H1 (cell line): Measurements from ENCODE around the gene PMF1. TPM values are rescaled to one million over a fixed set of nuclear protein-coding genes. Genes with fewer than 3 reads are reported as not detected.

Experiments
- CTCF ChIA-PET: fragments of 300-600 bp; sonication (Branson Sonifier 250); formaldehyde crosslinking; loops from one replicate; lab custom pipeline; 2021; ENCODE audit not compliant: partially characterized antibody; lab: Charles Lee
- POLR2A ChIA-PET: fragments of 300-600 bp; sonication (Branson Sonifier 250); formaldehyde crosslinking; loops from one replicate; lab custom pipeline; 2021; ENCODE audit warnings: inconsistent platforms; ENCODE audit not compliant: partially characterized antibody; lab: Charles Lee
- DNase-seq, 2 experiments: peaks; one replicate each; pipeline versions ENCODE4 v3.0.0 to v3.0.0-alpha.2; 2010 to 2022; ENCODE audit warnings: low spot score in 2 of 2, low read depth in 1 of 2, mixed read lengths in 1 of 2
- FAIRE-seq: peaks from 2 replicates; lab custom pipeline; 2011; peaks lifted over from hg19 to GRCh38; lab: Jason Lieb, UNC
- H2AFZ ChIP-seq: 2 replicates; pipeline ENCODE4 v1.8.1; 2012; ENCODE audit warnings: low read length, inconsistent platforms
- H2AK5ac ChIP-seq: 2 replicates; pipeline ENCODE4 v1.6.1; 2013; ENCODE audit warnings: low read depth, low read length
- H2BK120ac ChIP-seq: replicated peaks from 2 replicates; pipeline ENCODE3; 2013; ENCODE audit warnings: low read depth, low read length, inconsistent platforms
- H2BK12ac ChIP-seq: 2 replicates; pipeline ENCODE4 v1.6.1; 2013; ENCODE audit warnings: low read depth, low read length
- H2BK15ac ChIP-seq: 2 replicates; pipeline ENCODE4 v1.6.1; 2013; ENCODE audit warnings: low read length
- H2BK20ac ChIP-seq: 2 replicates; pipeline ENCODE4 v1.6.1; 2013; ENCODE audit warnings: low read length
- H2BK5ac ChIP-seq: 2 replicates; pipeline ENCODE4 v1.6.1; 2013; ENCODE audit warnings: low read depth, low read length
- H3K14ac ChIP-seq: 2 replicates; pipeline ENCODE4 v1.6.1; 2013; ENCODE audit warnings: inconsistent platforms; ENCODE audit not compliant: insufficient read length
- H3K18ac ChIP-seq: 2 replicates; pipeline ENCODE4 v1.6.1; 2013; ENCODE audit warnings: low read length; ENCODE audit errors: extremely low read depth
- H3K23ac ChIP-seq: 2 replicates; pipeline ENCODE4 v1.6.1; 2013; ENCODE audit warnings: inconsistent platforms; ENCODE audit not compliant: insufficient read length
- H3K23me2 ChIP-seq: 2 replicates; pipeline ENCODE4 v1.6.1; 2013; ENCODE audit warnings: low read depth, low read length
- H3K27ac ChIP-seq: 2 replicates; pipeline ENCODE4 v1.6.1; 2011; ENCODE audit warnings: low read depth, low read length, inconsistent platforms
- H3K27me3 ChIP-seq, 4 experiments: replicated peaks in 1 of 4; 1 replicate in 1 of 4; 2 replicates in 3 of 4; pipeline versions ENCODE4 v1.6.1 to v1.8.1; 2011 to 2013; ENCODE audit warnings: low read length in 3 of 4, mild to moderate bottlenecking in 3 of 4, inconsistent platforms in 2 of 4, mixed read lengths in 2 of 4, moderate library complexity in 1 of 4; ENCODE audit not compliant: control insufficient read depth in 3 of 4, insufficient read depth in 3 of 4; ENCODE audit errors: extremely low read depth in 1 of 4
- H3K36me3 ChIP-seq, 4 experiments: 2 replicates each; pipeline versions ENCODE4 v1.6.1 to v1.8.1; 2011 to 2013; ENCODE audit warnings: mild to moderate bottlenecking in 4 of 4, low read length in 3 of 4, moderate library complexity in 2 of 4, control low read depth in 1 of 4, inconsistent platforms in 1 of 4; ENCODE audit not compliant: insufficient read depth in 4 of 4, control insufficient read depth in 2 of 4
- H3K4ac ChIP-seq: replicated peaks from 2 replicates; pipeline ENCODE3; 2013; ENCODE audit warnings: low read length, low read depth, mixed read lengths, inconsistent platforms; ENCODE audit not compliant: insufficient read length
- H3K4me1 ChIP-seq, 4 experiments: replicated peaks in 1 of 4; 1 replicate in 1 of 4; 2 replicates in 3 of 4; pipeline versions ENCODE4 v1.6.1 to v1.8.1; 2011 to 2013; ENCODE audit warnings: low read length in 3 of 4, inconsistent platforms in 2 of 4, mixed read lengths in 1 of 4; ENCODE audit not compliant: insufficient read depth in 4 of 4, control insufficient read depth in 3 of 4
- H3K4me2 ChIP-seq, 2 experiments: 2 replicates each; pipeline versions ENCODE4 v1.6.1 to v1.8.1; 2011 to 2013; ENCODE audit warnings: low read depth in 2 of 2, low read length in 2 of 2, control low read depth in 1 of 2, inconsistent platforms in 1 of 2, mild to moderate bottlenecking in 1 of 2; ENCODE audit not compliant: insufficient read depth in 1 of 2
- H3K4me3 ChIP-seq, 4 experiments: fragments of 200-600, 300-600 bp in 1 of 4; sonication (generic), shearing (Covaris generic), sonication (Bioruptor Twin) in 1 of 4; 2 replicates each; pipeline versions ENCODE4 v1.5.1 to v1.8.1; 2011 to 2016; ENCODE audit warnings: low read length in 4 of 4, low read depth in 3 of 4, control low read depth in 2 of 4, inconsistent platforms in 2 of 4, mild to moderate bottlenecking in 2 of 4, mixed read lengths in 1 of 4, moderate library complexity in 1 of 4; ENCODE audit not compliant: insufficient read depth in 2 of 4; ENCODE audit errors: extremely low read depth in 1 of 4
- H3K56ac ChIP-seq: replicated peaks from 2 replicates; pipeline ENCODE3; 2013; ENCODE audit warnings: low read depth, mild to moderate bottlenecking, mixed read lengths, low read length, inconsistent platforms; ENCODE audit not compliant: insufficient read length
- H3K79me1 ChIP-seq: 2 replicates; pipeline ENCODE4 v1.6.1; 2013; ENCODE audit warnings: low read depth, low read length, control low read depth
- H3K79me2 ChIP-seq, 2 experiments: 2 replicates each; pipeline versions ENCODE4 v1.6.1 to v1.8.1; 2012 to 2013; ENCODE audit warnings: low read length in 2 of 2, mild to moderate bottlenecking in 2 of 2, inconsistent platforms in 1 of 2; ENCODE audit not compliant: insufficient read depth in 2 of 2, control insufficient read depth in 1 of 2
- H3K9ac ChIP-seq, 4 experiments: replicated peaks in 1 of 4; 1 replicate in 1 of 4; 2 replicates in 3 of 4; pipeline versions ENCODE4 v1.6.1 to v1.8.1; 2011 to 2013; ENCODE audit warnings: low read depth in 3 of 4, low read length in 3 of 4, control low read depth in 2 of 4, mild to moderate bottlenecking in 2 of 4, moderate library complexity in 2 of 4, inconsistent platforms in 1 of 4; ENCODE audit errors: extremely low read depth in 1 of 4
- H3K9me3 ChIP-seq, 2 experiments: 2 replicates each; pipeline versions ENCODE4 v1.6.1 to v1.8.1; 2012 to 2013; ENCODE audit warnings: mild to moderate bottlenecking in 2 of 2, moderate library complexity in 2 of 2, control low read depth in 1 of 2, inconsistent platforms in 1 of 2, low read depth in 1 of 2, low read length in 1 of 2, mixed read lengths in 1 of 2; ENCODE audit not compliant: insufficient read depth in 2 of 2
- H4K20me1 ChIP-seq, 2 experiments: replicated peaks in 1 of 2; 2 replicates each; pipeline versions ENCODE3 to v1.8.1; 2011 to 2013; ENCODE audit warnings: inconsistent platforms in 2 of 2, low read length in 2 of 2, mild to moderate bottlenecking in 1 of 2; ENCODE audit not compliant: insufficient read depth in 2 of 2, control insufficient read depth in 1 of 2
- H4K5ac ChIP-seq: 2 replicates; pipeline ENCODE4 v1.6.1; 2013; ENCODE audit warnings: low read length, low read depth, mixed read lengths, inconsistent platforms; ENCODE audit not compliant: insufficient read length
- H4K8ac ChIP-seq: 2 replicates; pipeline ENCODE4 v1.8.0; 2013; ENCODE audit warnings: mild to moderate bottlenecking, moderate library complexity, low read length, inconsistent platforms; ENCODE audit not compliant: insufficient read depth; ENCODE audit errors: extremely low read depth
- H4K91ac ChIP-seq: replicated peaks from 2 replicates; pipeline ENCODE3; 2013; ENCODE audit warnings: low read length, mixed read lengths, inconsistent platforms; ENCODE audit not compliant: insufficient read length
- ASH2L ChIP-seq: fragments of 200-600, 300-600 bp; sonication (generic); IDR thresholded peaks from one replicate; pipeline ENCODE4 v1.7.1; 2017; ENCODE audit warnings: low read length
- BRCA1 ChIP-seq: IDR thresholded peaks from 2 replicates; pipeline ENCODE4 v1.6.1; 2012; ENCODE audit warnings: low read depth, low read length, improper control_type of control experiment
- CEBPB ChIP-seq: IDR thresholded peaks from 2 replicates; pipeline ENCODE4 v1.6.1; 2012; ENCODE audit warnings: low read depth, low read length
- CREB1 ChIP-seq: IDR thresholded peaks from 2 replicates; pipeline ENCODE4 v1.6.1; 2012; ENCODE audit warnings: inconsistent platforms
- HDAC2 ChIP-seq, 2 experiments: fragments of 300-600 bp in 1 of 2; sonication (generic) in 1 of 2; IDR thresholded peaks; 2 replicates each; pipeline ENCODE4 v1.6.1; 2011 to 2012; ENCODE audit warnings: low read depth in 2 of 2, low read length in 2 of 2, mild to moderate bottlenecking in 2 of 2, moderate library complexity in 2 of 2, borderline replicate concordance in 1 of 2, inconsistent platforms in 1 of 2
- SP1 ChIP-seq: IDR thresholded peaks from 2 replicates; pipeline ENCODE4 v1.6.1; 2011; ENCODE audit warnings: low read depth, low read length
- TCF12 ChIP-seq: IDR thresholded peaks from 2 replicates; pipeline ENCODE4 v1.6.1; 2011; ENCODE audit warnings: low read depth, mild to moderate bottlenecking, low read length
- WGBS, 2 experiments: shearing (Covaris generic) in 1 of 2; methylation state at CpG; one replicate each; pipeline versions ENCODE4 v1.1.6 to v1.1.7; 2013 to 2015; ENCODE audit warnings: low lambda C conversion rate in 2 of 2, mixed read lengths in 2 of 2, inconsistent platforms in 1 of 2, low coverage in 1 of 2, missing lambda C conversion rate in 1 of 2; ENCODE audit not compliant: insufficient replicate concordance in 2 of 2, insufficient coverage in 1 of 2, insufficient read length in 1 of 2; ENCODE audit errors: extremely low coverage in 1 of 2, missing lambda C conversion rate in 1 of 2; 5-methylcytosine and 5-hydroxymethylcytosine counted together
- long read RNA-seq, 2 experiments: library from RNA in 1 of 2; library from capped mRNA in 1 of 2; stranded (forward); transcript quantifications; one replicate each; pipeline ENCODE4 v2.0.0, GENCODE V29; 2021; ENCODE audit warnings: inconsistent platforms in 1 of 2
- polyA minus RNA-seq, 3 experiments: library from RNA; depleted of rRNA, polyadenylated mRNA; stranded (reverse); fragments of >200 nt; gene quantifications; 1 replicate in 2 of 3; 2 replicates in 1 of 3; pipeline ENCODE4 v1.2.3, GENCODE V29; 2011
- polyA plus RNA-seq, 7 experiments: library from polyadenylated mRNA; depleted of rRNA in 3 of 7; stranded (reverse) in 5 of 7; unstranded in 2 of 7; fragments of >200 nt in 5 of 7; fragments of 200-250 nt in 2 of 7; gene quantifications; 1 replicate in 5 of 7; 2 replicates in 1 of 7; 4 replicates in 1 of 7; pipeline versions ENCODE4 v1.2.1 to v1.2.3, GENCODE V29; 2011 to 2013; ENCODE audit warnings: missing spikeins in 2 of 7, mixed read lengths in 2 of 7
- total RNA-seq: library from RNA; stranded (reverse); fragmentation: NEBNext Ultra II Directional; extraction: Animal tissue kit (Norgen Biotek cat#: 25700); gene quantifications from 2 replicates; pipeline ENCODE4 v1.2.1, GENCODE V29; 2021

PMF1 gene, protein sequence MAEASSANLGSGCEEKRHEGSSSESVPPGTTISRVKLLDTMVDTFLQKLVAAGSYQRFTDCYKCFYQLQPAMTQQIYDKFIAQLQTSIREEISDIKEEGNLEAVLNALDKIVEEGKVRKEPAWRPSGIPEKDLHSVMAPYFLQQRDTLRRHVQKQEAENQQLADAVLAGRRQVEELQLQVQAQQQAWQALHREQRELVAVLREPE
- 113 and 116 TPM in 2 replicates for total RNA-seq
- 296 and 337 TPM in 2 replicates for polyA plus RNA-seq (2011; rRNA removed)
- 245 TPM for polyA plus RNA-seq (2011; cell fraction: cytosol; rRNA removed)
- polyA plus RNA-seq (2011; cell fraction: nucleus; rRNA removed), result 147 TPM
- 99.8 to 147 TPM (median 136 TPM) in 4 replicates for polyA plus RNA-seq (2012, experiment 1 of 2)
- 165 TPM for polyA plus RNA-seq (2012, experiment 2 of 2)
- 91.8 TPM for polyA plus RNA-seq (2013, experiment 1 of 2)
- polyA plus RNA-seq (2013, experiment 2 of 2), result 90.0 TPM
- polyA minus RNA-seq (2011; rRNA and poly(A)+ RNA removed), result 59.3 and 61.4 TPM in 2 replicates
- polyA minus RNA-seq (2011; cell fraction: cytosol; rRNA and poly(A)+ RNA removed), result 43.6 TPM
- polyA minus RNA-seq (2011; cell fraction: nucleus; rRNA and poly(A)+ RNA removed), result 23.0 TPM
- long read RNA-seq, experiment 1, transcript PMF1-202 (5 exons, 1,068 nt), result major isoform, 34 of 57 reads
- long read RNA-seq, experiment 1, partial matches to known transcripts, result 17 of 57 reads
- long read RNA-seq, experiment 1, other reads (novel, unspliced or antisense), result 6 of 57 reads
- long read RNA-seq, experiment 2, transcript PMF1-202 (5 exons, 1,068 nt), result major isoform, 139 of 155 reads
- long read RNA-seq, experiment 2, partial matches to known transcripts, result 3 of 155 reads
- long read RNA-seq, experiment 2, other reads (novel, unspliced or antisense), result 9 of 155 reads

DNA sequence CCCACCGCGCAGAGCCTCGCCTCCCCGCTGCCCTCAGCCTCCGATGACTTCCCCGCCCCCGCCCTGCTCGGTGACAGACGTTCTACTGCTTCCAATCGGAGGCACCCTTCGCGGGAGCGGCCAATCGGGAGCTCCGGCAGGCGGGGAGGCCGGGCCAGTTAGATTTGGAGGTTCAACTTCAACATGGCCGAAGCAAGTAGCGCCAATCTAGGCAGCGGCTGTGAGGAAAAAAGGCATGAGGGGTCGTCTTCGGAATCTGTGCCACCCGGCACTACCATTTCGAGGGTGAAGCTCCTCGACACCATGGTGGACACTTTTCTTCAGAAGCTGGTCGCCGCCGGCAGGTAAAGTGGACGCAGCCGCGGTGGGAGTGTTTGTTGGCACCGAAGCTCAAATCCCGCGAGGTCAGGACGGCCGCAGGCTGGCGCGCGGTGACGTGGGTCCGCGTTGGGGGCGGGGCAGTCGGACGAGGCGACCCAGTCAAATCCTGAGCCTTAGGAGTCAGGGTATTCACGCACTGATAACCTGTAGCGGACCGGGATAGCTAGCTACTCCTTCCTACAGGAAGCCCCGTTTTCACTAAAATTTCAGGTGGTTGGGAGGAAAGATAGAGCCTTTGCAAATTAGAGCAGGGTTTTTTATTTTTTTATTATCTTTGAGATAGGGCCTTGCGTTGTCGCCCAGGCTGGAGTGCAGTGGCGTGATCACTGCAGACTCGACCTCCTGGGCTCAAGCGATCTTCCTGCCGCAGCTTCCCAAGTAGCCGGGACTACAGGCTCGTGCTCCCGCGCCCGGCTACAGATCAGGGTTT lies at the start of gene PMF1:
PMF1 (plus strand) TSS at position 175 of the 811 bp plus-strand sequence; CDS start at position 184, 9 bp downstream.
- DNase-seq, result peak; percentile 87 to 97
- POLR2A ChIA-PET, result interaction anchor here (0.6 to 6.5 kb wide), 51 partner anchors 11 to 1102 kb away, joined by 3 to 77 read pairs (median 5); partner anchors contain the start of genes ARHGEF2, BGLAP, CCT3 and LMNA
- Histone ChIP-seq H3K4me2 (peak within 1 kb of the TSS; percentile 63 to 86), H4K8ac (peak within 1 kb of the TSS; percentile 100), H3K23me2 (0 out of 2 replicates have a peak, but pooled peaks cover 3% of the 10 kb centered on the region), H2BK12ac (peak within 1 kb of the TSS; percentile 35; the same call in 1 of the 2 replicates), H3K23ac (no peak within 1 kb of the TSS), H3K79me2 (peaks cover 7 to 22% of the 10 kb centered on the region in 2 experiments), H2BK5ac (peak within 1 kb of the TSS; percentile 93), H2BK15ac (peak within 1 kb of the TSS; percentile 88; the same call in 1 of the 2 replicates), H3K27ac (peak within 1 kb of the TSS; percentile 100), H3K14ac (no peak within 1 kb of the TSS), H2BK120ac (no peak within 1 kb of the TSS), H2BK20ac (0 out of 2 replicates have a peak within 1 kb of the TSS, but pooled peaks have one; percentile 48), H2AFZ (peak within 1 kb of the TSS; percentile 98; the same call in 1 of the 2 replicates), H3K56ac (peak within 1 kb of the TSS; percentile 91), H3K36me3 (peaks cover 3 to 28% (median 5%) of the 10 kb centered on the region in 4 experiments; a peak in 6 of 8 replicates), H3K18ac (peak within 1 kb of the TSS; percentile 99), H4K91ac (peak within 1 kb of the TSS; percentile 99), H3K4me3 (peak within 1 kb of the TSS; percentile 53 to 97 (median 92)), H3K4me1 (peaks cover 0 to 5% (median 3%) of the 10 kb centered on the region in 4 experiments; a peak in 5 of 7 replicates), H4K5ac (peak within 1 kb of the TSS; percentile 100), H4K20me1 (no peaks in the 10 kb centered on the region), H3K27me3 (no peaks in the 10 kb centered on the region), H3K4ac (peak within 1 kb of the TSS; percentile 55), H2AK5ac (no peak within 1 kb of the TSS), H3K79me1 (peaks cover 4% of the 10 kb centered on the region), H3K9ac (peak within 1 kb of the TSS; percentile 97 to 100 (median 100)), H3K9me3 (no peaks in the 10 kb centered on the region; a peak in 1 of 4 replicates)
- WGBS, 2 experiments, result 1% methylated on average over 61 of the region's 61 CpGs; no CpG with 5 or more reads in 1 of the 2 experiments
- FAIRE-seq, result no peak
- CTCF ChIA-PET, result interaction anchor here (0.6 to 4.5 kb wide), 21 partner anchors 9 to 118 kb away, joined by 3 to 34 read pairs (median 3); partner anchors contain the start of gene SLC25A44
- peak; percentile 86 for TF ChIP-seq ASH2L
- TF ChIP-seq BRCA1, result peak; percentile 84
- peak; percentile 94 for TF ChIP-seq SP1
- no peak for TF ChIP-seq CEBPB
- no peak for TF ChIP-seq TCF12
- no peak for TF ChIP-seq HDAC2 (IDR thresholded peaks at IDR 0.05; ENCODE audit: borderline replicate concordance in 1 of 2, low read depth in 2 of 2, low read length in 2 of 2)
- TF ChIP-seq CREB1, result peak; percentile 93
